Vagina (tissue), 2 donors: ENCODE results near the gene FOXK1. TPM values are rescaled to one million over a fixed set of nuclear protein-coding genes. Genes with fewer than 3 reads are reported as not detected.

Experiments
- DNase-seq, 2 donors: peaks; one replicate each; pipeline ENCODE4 v3.0.0-alpha.2; 2017; ENCODE audit errors: extremely low spot score in 2 of 2
- H3K27ac ChIP-seq: fragments of 200-600 bp; sonication (generic); one replicate; pipeline ENCODE4 v1.5.1; 2019
- H3K27me3 ChIP-seq: fragments of 200-600 bp; sonication (generic); one replicate; pipeline ENCODE4 v1.5.1; 2019
- H3K36me3 ChIP-seq, 2 donors: fragments of 200-600 bp; sonication (generic); one replicate each; pipeline ENCODE4 v1.5.1; 2017 to 2019
- H3K4me1 ChIP-seq: fragments of 200-600 bp; sonication (generic); one replicate; pipeline ENCODE4 v1.5.1; 2019
- H3K4me3 ChIP-seq, 2 donors: fragments of 200-600 bp; sonication (generic); 1 replicate in 1 of 2; 2 replicates in 1 of 2; pipeline ENCODE4 v1.5.1; 2016 to 2019
- H3K9me3 ChIP-seq: fragments of 200-600 bp; sonication (generic); one replicate; pipeline ENCODE4 v1.5.1; 2019
- CTCF ChIP-seq, 3 experiments: fragments of 450-650 bp in 2 of 3; fragments of 200-600 bp in 1 of 3; sonication (generic) in 1 of 3; IDR thresholded peaks; one replicate each; pipeline ENCODE4 v1.5.1; 2017 to 2019; ENCODE audit warnings: antibody characterized with exemption in 3 of 3, mild to moderate bottlenecking in 2 of 3, moderate library complexity in 2 of 3
- POLR2A ChIP-seq, 2 donors: fragments of 450-650 bp; IDR thresholded peaks; one replicate each; pipeline ENCODE4 v1.6.1; 2017; ENCODE audit warnings: antibody characterized with exemption in 2 of 2, mild to moderate bottlenecking in 2 of 2, moderate library complexity in 2 of 2
- POLR2AphosphoS5 ChIP-seq, 2 donors: sonication (generic); formaldehyde crosslinking; IDR thresholded peaks; one replicate each; pipeline ENCODE4 v1.9.0; 2017; ENCODE audit warnings: antibody characterized with exemption in 2 of 2, mild to moderate bottlenecking in 2 of 2, low read depth in 1 of 2; ENCODE audit not compliant: insufficient read depth in 1 of 2
- intact Hi-C: fragments of 100-400 bp; cut with DNase I; formaldehyde crosslinking; loops from one replicate; pipeline ENCODE4 v1.15.1; 2023
- total RNA-seq: library from RNA; depleted of rRNA; stranded (reverse); fragments of >200 nt; gene quantifications from one replicate; pipeline ENCODE4 v1.2.3, GENCODE V29; 2016

FOXK1 gene
- total RNA-seq, 1 donor from 2014 or later = 28.5 TPM

- intact Hi-C loops = no loop called here
- no peaks in the 10 kb centered on the region for H3K9me3 ChIP-seq
- no peaks in the 10 kb centered on the region for H3K36me3 ChIP-seq
- DNase-seq = no peak
- TF ChIP-seq POLR2A (IDR thresholded peaks at IDR 0.05) (no peak), POLR2AphosphoS5 (IDR thresholded peaks at IDR 0.05; ENCODE audit: insufficient read depth in 1 of 2, low read depth in 1 of 2) (no peak), CTCF (IDR thresholded peaks at IDR 0.05) (no peak)
- H3K27me3 ChIP-seq = no peaks in the 10 kb centered on the region
- no peak overlapping the region for H3K4me3 ChIP-seq
- H3K4me1 ChIP-seq = no peaks in the 10 kb centered on the region
- no peak overlapping the region for H3K27ac ChIP-seq
Measured at GRCh38 chr7:4803397-4804241, 121.5 kb downstream of the FOXK1 start.

GRCh38 chr7:4805110-4805983, 123.3 kb downstream of the FOXK1 start:
- no peak overlapping the region for H3K4me3 ChIP-seq
- H3K36me3 ChIP-seq = no peaks in the 10 kb centered on the region
- no peak for DNase-seq
- intact Hi-C loops = no loop called here
- no peaks in the 10 kb centered on the region for H3K9me3 ChIP-seq
- TF ChIP-seq CTCF (IDR thresholded peaks at IDR 0.05) = no peak
- no peak for TF ChIP-seq POLR2AphosphoS5 (IDR thresholded peaks at IDR 0.05; ENCODE audit: insufficient read depth in 1 of 2, low read depth in 1 of 2)
- TF ChIP-seq POLR2A (IDR thresholded peaks at IDR 0.05) = no peak
- no peaks in the 10 kb centered on the region for H3K27me3 ChIP-seq
- no peaks in the 10 kb centered on the region for H3K4me1 ChIP-seq
- no peak overlapping the region for H3K27ac ChIP-seq

GRCh38 chr7:4805984-4806300, 123.8 kb downstream of the FOXK1 start:
- DNase-seq = no peak
- H3K27me3 ChIP-seq = no peaks in the 10 kb centered on the region
- intact Hi-C loops = no loop called here

GRCh38 chr7:4806983-4807597, 125.0 kb downstream of the FOXK1 start:
- H3K27me3 ChIP-seq = no peaks in the 10 kb centered on the region
- H3K27ac ChIP-seq = peak overlapping the region; percentile 59
- no peak for TF ChIP-seq POLR2A (IDR thresholded peaks at IDR 0.05)
- no peak for TF ChIP-seq POLR2AphosphoS5 (IDR thresholded peaks at IDR 0.05; ENCODE audit: insufficient read depth in 1 of 2, low read depth in 1 of 2)
- TF ChIP-seq CTCF (IDR thresholded peaks at IDR 0.05) = no peak
- H3K36me3 ChIP-seq = no peaks in the 10 kb centered on the region
- DNase-seq = no peak
- no peaks in the 10 kb centered on the region for H3K9me3 ChIP-seq
- H3K4me1 ChIP-seq = no peaks in the 10 kb centered on the region
- intact Hi-C loops = no loop called here
- no peak overlapping the region for H3K4me3 ChIP-seq

More at GRCh38 chr7:4805984-4806300, 123.8 kb downstream of the FOXK1 start:
- Histone ChIP-seq H3K27ac (no peak overlapping the region), H3K36me3 (no peaks in the 10 kb centered on the region), H3K4me3 (no peak overlapping the region), H3K4me1 (no peaks in the 10 kb centered on the region), H3K9me3 (no peaks in the 10 kb centered on the region)
- TF ChIP-seq POLR2A (IDR thresholded peaks at IDR 0.05) = no peak
- no peak for TF ChIP-seq POLR2AphosphoS5 (IDR thresholded peaks at IDR 0.05; ENCODE audit: insufficient read depth in 1 of 2, low read depth in 1 of 2)
- no peak for TF ChIP-seq CTCF (IDR thresholded peaks at IDR 0.05)
